H9 (cell line): ENCODE measurements around the gene MBOAT2. TPM values are rescaled to one million over a fixed set of nuclear protein-coding genes. Genes with fewer than 3 reads are reported as not detected.

Experiments used
- DNase-seq: peaks from one replicate; pipeline ENCODE4 v3.0.0-alpha.2; 2017
- H2AFZ ChIP-seq: one replicate; pipeline ENCODE4 v1.6.1; 2013; ENCODE audit warnings: mild to moderate bottlenecking, low read length, control low read depth, moderate library complexity
- H2AK5ac ChIP-seq: 2 replicates; pipeline ENCODE4 v1.6.1; 2013; ENCODE audit warnings: low read length, control low read depth, mixed read lengths; ENCODE audit not compliant: insufficient read length
- H2BK120ac ChIP-seq: one replicate; pipeline ENCODE4 v1.6.1; 2013; ENCODE audit warnings: low read depth, mild to moderate bottlenecking, low read length, control low read depth, inconsistent platforms; ENCODE audit not compliant: poor library complexity, severe bottlenecking
- H2BK12ac ChIP-seq: 2 replicates; pipeline ENCODE4 v1.6.1; 2013; ENCODE audit warnings: low read length, control low read depth, mixed read lengths, low read depth; ENCODE audit not compliant: insufficient read length
- H2BK15ac ChIP-seq: 2 replicates; pipeline ENCODE4 v1.6.1; 2013; ENCODE audit warnings: low read depth, low read length, control low read depth
- H2BK20ac ChIP-seq: one replicate; pipeline ENCODE4 v1.6.1; 2013; ENCODE audit warnings: low read depth, mild to moderate bottlenecking, low read length, control low read depth, inconsistent platforms; ENCODE audit not compliant: poor library complexity, severe bottlenecking
- H2BK5ac ChIP-seq: 2 replicates; pipeline ENCODE4 v1.6.1; 2013; ENCODE audit warnings: low read length, control low read depth, mixed read lengths; ENCODE audit not compliant: insufficient read length
- H3K14ac ChIP-seq: 2 replicates; pipeline ENCODE4 v1.6.1; 2013; ENCODE audit warnings: low read length, control low read depth; ENCODE audit not compliant: insufficient read depth
- H3K18ac ChIP-seq: 2 replicates; pipeline ENCODE4 v1.6.1; 2013; ENCODE audit warnings: low read depth, mild to moderate bottlenecking, mixed read lengths, low read length, control low read depth; ENCODE audit not compliant: insufficient read length
- H3K23ac ChIP-seq: 2 replicates; pipeline ENCODE4 v1.6.1; 2013; ENCODE audit warnings: low read length, control low read depth, mixed read lengths, low read depth; ENCODE audit not compliant: insufficient read length
- H3K23me2 ChIP-seq: 2 replicates; pipeline ENCODE4 v1.6.1; 2013; ENCODE audit warnings: low read depth, mild to moderate bottlenecking, mixed read lengths, low read length, control low read depth; ENCODE audit not compliant: insufficient read length, poor library complexity, severe bottlenecking
- H3K27ac ChIP-seq: 2 replicates; pipeline ENCODE4 v1.5.1; 2013; ENCODE audit warnings: low read length, control low read depth, mixed read lengths, low read depth; ENCODE audit not compliant: insufficient read length
- H3K27me3 ChIP-seq: 2 replicates; pipeline ENCODE4 v1.6.1; 2013; ENCODE audit warnings: low read length, control low read depth, inconsistent platforms; ENCODE audit not compliant: insufficient read depth
- H3K4ac ChIP-seq: 2 replicates; pipeline ENCODE4 v1.6.1; 2013; ENCODE audit warnings: low read depth, mild to moderate bottlenecking, control low read depth, inconsistent platforms, low read length, moderate library complexity
- H3K4me1 ChIP-seq: 2 replicates; pipeline ENCODE4 v1.6.1; 2013; ENCODE audit warnings: low read length, control low read depth, inconsistent platforms; ENCODE audit not compliant: insufficient read depth
- H3K4me2 ChIP-seq: 2 replicates; pipeline ENCODE4 v1.6.1; 2013; ENCODE audit warnings: low read length, control low read depth, mixed read lengths; ENCODE audit not compliant: insufficient read length, insufficient read depth
- H3K56ac ChIP-seq: 2 replicates; pipeline ENCODE4 v1.6.1; 2013; ENCODE audit warnings: low read depth, mild to moderate bottlenecking, mixed read lengths, low read length, control low read depth; ENCODE audit not compliant: insufficient read length
- H3K79me1 ChIP-seq: 2 replicates; pipeline ENCODE4 v1.6.1; 2013; ENCODE audit warnings: low read depth, mild to moderate bottlenecking, moderate library complexity, low read length, control low read depth, inconsistent platforms; ENCODE audit not compliant: insufficient read depth, poor library complexity, severe bottlenecking
- H3K79me2 ChIP-seq: 2 replicates; pipeline ENCODE4 v1.6.1; 2013; ENCODE audit warnings: low read length, control low read depth, inconsistent platforms; ENCODE audit not compliant: insufficient read depth
- H3K9ac ChIP-seq: 2 replicates; pipeline ENCODE4 v1.6.1; 2013; ENCODE audit warnings: low read length, control low read depth, mixed read lengths; ENCODE audit not compliant: insufficient read length; ENCODE audit errors: extremely low read depth
- H3K9me3 ChIP-seq: one replicate; pipeline ENCODE4 v1.6.1; 2013; ENCODE audit warnings: low read depth, low read length, inconsistent platforms; ENCODE audit not compliant: control insufficient read depth
- H3T11ph ChIP-seq: one replicate; pipeline ENCODE4 v1.6.1; 2013; ENCODE audit warnings: mild to moderate bottlenecking, low read length, control low read depth, inconsistent platforms
- H4K20me1 ChIP-seq: one replicate; pipeline ENCODE4 v1.6.1; 2013; ENCODE audit not compliant: control insufficient read depth, insufficient read length, insufficient read depth
- H4K5ac ChIP-seq: 2 replicates; pipeline ENCODE4 v1.6.1; 2013; ENCODE audit warnings: low read depth, mild to moderate bottlenecking, mixed read lengths, low read length, control low read depth; ENCODE audit not compliant: insufficient read length
- H4K8ac ChIP-seq: replicated peaks from 2 replicates; pipeline ENCODE4 v1.6.1; 2013; ENCODE audit warnings: low read length, control low read depth, mixed read lengths, low read depth; ENCODE audit not compliant: insufficient read length
- H4K91ac ChIP-seq: 2 replicates; pipeline ENCODE4 v1.6.1; 2013; ENCODE audit warnings: low read depth, mild to moderate bottlenecking, moderate library complexity, mixed read lengths, low read length, control low read depth; ENCODE audit not compliant: insufficient read length
- H3K27ac Mint-ChIP-seq, 3 experiments: 2 replicates in 2 of 3; 3 replicates in 1 of 3; pipeline ENCODE4 v1.8.0; 2020 to 2021; ENCODE audit warnings: mixed read lengths in 3 of 3, mild to moderate bottlenecking in 1 of 3, moderate library complexity in 1 of 3
- H3K27me3 Mint-ChIP-seq: 2 replicates; pipeline ENCODE4 v1.8.0; 2021; ENCODE audit warnings: low read depth, mild to moderate bottlenecking, moderate library complexity, mixed read lengths
- H3K36me3 Mint-ChIP-seq, 3 experiments: 2 replicates in 2 of 3; 3 replicates in 1 of 3; pipeline ENCODE4 v1.8.0; 2020 to 2021; ENCODE audit warnings: low read depth in 3 of 3, mixed read lengths in 3 of 3; ENCODE audit not compliant: insufficient read depth in 1 of 3
- H3K4me1 Mint-ChIP-seq, 2 experiments: 2 replicates each; pipeline ENCODE4 v1.8.0; 2020; ENCODE audit warnings: mixed read lengths in 2 of 2
- H3K4me3 Mint-ChIP-seq, 2 experiments: 2 replicates in 1 of 2; 3 replicates in 1 of 2; pipeline ENCODE4 v1.8.0; 2020 to 2021; ENCODE audit warnings: mild to moderate bottlenecking in 2 of 2, mixed read lengths in 2 of 2, moderate library complexity in 1 of 2
- H3K9me3 Mint-ChIP-seq, 2 experiments: 2 replicates in 1 of 2; 3 replicates in 1 of 2; pipeline ENCODE4 v1.8.0; 2020; ENCODE audit warnings: mild to moderate bottlenecking in 2 of 2, mixed read lengths in 2 of 2, moderate library complexity in 1 of 2
- CTCF ChIP-seq: fragments of 200-600 bp; sonication (generic); conservative IDR thresholded peaks from 3 replicates; pipeline ENCODE4 v1.8.0; 2021; ENCODE audit warnings: antibody characterized with exemption, mild to moderate bottlenecking
- WGBS: extraction: QIAGEN DNeasy Blood & Tissue Kit; methylation state at CpG from one replicate; pipeline ENCODE4 v1.1.7; 2013; ENCODE audit warnings: missing lambda C conversion rate, low lambda C conversion rate, mixed read lengths; ENCODE audit not compliant: insufficient read length; ENCODE audit errors: extremely low coverage; 5-methylcytosine and 5-hydroxymethylcytosine counted together
- total RNA-seq: library from RNA; stranded (reverse); gene quantifications from 2 replicates; pipeline ENCODE4 v1.2.1, GENCODE V29; 2021

The MBOAT2 gene
- total RNA-seq, 1 experiment from 2014 or later = 20.2 TPM

GRCh38 chr2:8885449-8886201 lies 117.9 kb downstream of the MBOAT2 start:
- H3K9me3 ChIP-seq = no peaks in the 10 kb centered on the region
- no CpG with 5 or more reads among the region's 7 CpGs for WGBS
- H4K20me1 ChIP-seq = no peaks in the 10 kb centered on the region
- H3K23ac ChIP-seq = no peak overlapping the region
- no peak overlapping the region for H3K27ac ChIP-seq
- TF ChIP-seq CTCF = no peak
- DNase-seq = no peak
- no peak overlapping the region for H4K91ac ChIP-seq
- no peak overlapping the region for H2BK15ac ChIP-seq
- no peaks in the 10 kb centered on the region for H3K23me2 ChIP-seq
- H2AFZ ChIP-seq = no peak overlapping the region
- no peaks in the 10 kb centered on the region for H3K27me3 ChIP-seq
- Mint-ChIP-seq H3K4me3 (no peak overlapping the region), H3K27ac (peak overlapping the region in 1 of 3 experiments; percentile 48; a peak in 1 of 7 replicates), H3K4me1 (peaks cover 22 to 24% of the 10 kb centered on the region in 2 experiments), H3K27me3 (no peaks in the 10 kb centered on the region; the same call in 1 of the 2 replicates), H3K36me3 (peaks cover 0 to 9% (median 6%) of the 10 kb centered on the region in 3 experiments; a peak in 6 of 7 replicates), H3K9me3 (peaks cover 0 to 2% of the 10 kb centered on the region in 2 experiments; a peak in 2 of 5 replicates)
- no peak overlapping the region for H3K14ac ChIP-seq
- H3K4me2 ChIP-seq = no peak overlapping the region
- no peak overlapping the region for H3T11ph ChIP-seq
- H3K56ac ChIP-seq = no peak overlapping the region
- H3K9ac ChIP-seq = no peak overlapping the region
- H3K4ac ChIP-seq = no peak overlapping the region
- H2AK5ac ChIP-seq = no peak overlapping the region
- H4K8ac ChIP-seq = no peak overlapping the region
- H2BK120ac ChIP-seq = no peak overlapping the region
- no peak overlapping the region for H2BK20ac ChIP-seq
- H2BK12ac ChIP-seq = no peak overlapping the region
- H3K79me2 ChIP-seq = no peaks in the 10 kb centered on the region
- H3K4me1 ChIP-seq = no peaks in the 10 kb centered on the region
- no peak overlapping the region for H4K5ac ChIP-seq
- H3K18ac ChIP-seq = no peak overlapping the region
- no peak overlapping the region for H2BK5ac ChIP-seq
- H3K79me1 ChIP-seq = no peaks in the 10 kb centered on the region
